H9 (cell line): ENCODE results near the gene CDKN2B. TPM values are rescaled to one million over a fixed set of nuclear protein-coding genes. Genes with fewer than 3 reads are reported as not detected.

Experiments used
- DNase-seq: peaks from one replicate; pipeline ENCODE4 v3.0.0-alpha.2; 2017
- H2AFZ ChIP-seq: one replicate; pipeline ENCODE4 v1.6.1; 2013; ENCODE audit warnings: mild to moderate bottlenecking, low read length, control low read depth, moderate library complexity
- H2AK5ac ChIP-seq: 2 replicates; pipeline ENCODE4 v1.6.1; 2013; ENCODE audit warnings: low read length, control low read depth, mixed read lengths; ENCODE audit not compliant: insufficient read length
- H2BK120ac ChIP-seq: one replicate; pipeline ENCODE4 v1.6.1; 2013; ENCODE audit warnings: low read depth, mild to moderate bottlenecking, low read length, control low read depth, inconsistent platforms; ENCODE audit not compliant: poor library complexity, severe bottlenecking
- H2BK12ac ChIP-seq: 2 replicates; pipeline ENCODE4 v1.6.1; 2013; ENCODE audit warnings: low read length, control low read depth, mixed read lengths, low read depth; ENCODE audit not compliant: insufficient read length
- H2BK15ac ChIP-seq: 2 replicates; pipeline ENCODE4 v1.6.1; 2013; ENCODE audit warnings: low read depth, low read length, control low read depth
- H2BK20ac ChIP-seq: one replicate; pipeline ENCODE4 v1.6.1; 2013; ENCODE audit warnings: low read depth, mild to moderate bottlenecking, low read length, control low read depth, inconsistent platforms; ENCODE audit not compliant: poor library complexity, severe bottlenecking
- H2BK5ac ChIP-seq: 2 replicates; pipeline ENCODE4 v1.6.1; 2013; ENCODE audit warnings: low read length, control low read depth, mixed read lengths; ENCODE audit not compliant: insufficient read length
- H3K14ac ChIP-seq: 2 replicates; pipeline ENCODE4 v1.6.1; 2013; ENCODE audit warnings: low read length, control low read depth; ENCODE audit not compliant: insufficient read depth
- H3K18ac ChIP-seq: 2 replicates; pipeline ENCODE4 v1.6.1; 2013; ENCODE audit warnings: low read depth, mild to moderate bottlenecking, mixed read lengths, low read length, control low read depth; ENCODE audit not compliant: insufficient read length
- H3K23ac ChIP-seq: 2 replicates; pipeline ENCODE4 v1.6.1; 2013; ENCODE audit warnings: low read length, control low read depth, mixed read lengths, low read depth; ENCODE audit not compliant: insufficient read length
- H3K23me2 ChIP-seq: 2 replicates; pipeline ENCODE4 v1.6.1; 2013; ENCODE audit warnings: low read depth, mild to moderate bottlenecking, mixed read lengths, low read length, control low read depth; ENCODE audit not compliant: insufficient read length, poor library complexity, severe bottlenecking
- H3K27ac ChIP-seq: 2 replicates; pipeline ENCODE4 v1.5.1; 2013; ENCODE audit warnings: low read length, control low read depth, mixed read lengths, low read depth; ENCODE audit not compliant: insufficient read length
- H3K27me3 ChIP-seq: 2 replicates; pipeline ENCODE4 v1.6.1; 2013; ENCODE audit warnings: low read length, control low read depth, inconsistent platforms; ENCODE audit not compliant: insufficient read depth
- H3K4ac ChIP-seq: 2 replicates; pipeline ENCODE4 v1.6.1; 2013; ENCODE audit warnings: low read depth, mild to moderate bottlenecking, control low read depth, inconsistent platforms, low read length, moderate library complexity
- H3K4me1 ChIP-seq: 2 replicates; pipeline ENCODE4 v1.6.1; 2013; ENCODE audit warnings: low read length, control low read depth, inconsistent platforms; ENCODE audit not compliant: insufficient read depth
- H3K4me2 ChIP-seq: 2 replicates; pipeline ENCODE4 v1.6.1; 2013; ENCODE audit warnings: low read length, control low read depth, mixed read lengths; ENCODE audit not compliant: insufficient read length, insufficient read depth
- H3K56ac ChIP-seq: 2 replicates; pipeline ENCODE4 v1.6.1; 2013; ENCODE audit warnings: low read depth, mild to moderate bottlenecking, mixed read lengths, low read length, control low read depth; ENCODE audit not compliant: insufficient read length
- H3K79me1 ChIP-seq: 2 replicates; pipeline ENCODE4 v1.6.1; 2013; ENCODE audit warnings: low read depth, mild to moderate bottlenecking, moderate library complexity, low read length, control low read depth, inconsistent platforms; ENCODE audit not compliant: insufficient read depth, poor library complexity, severe bottlenecking
- H3K79me2 ChIP-seq: 2 replicates; pipeline ENCODE4 v1.6.1; 2013; ENCODE audit warnings: low read length, control low read depth, inconsistent platforms; ENCODE audit not compliant: insufficient read depth
- H3K9ac ChIP-seq: 2 replicates; pipeline ENCODE4 v1.6.1; 2013; ENCODE audit warnings: low read length, control low read depth, mixed read lengths; ENCODE audit not compliant: insufficient read length; ENCODE audit errors: extremely low read depth
- H3K9me3 ChIP-seq: one replicate; pipeline ENCODE4 v1.6.1; 2013; ENCODE audit warnings: low read depth, low read length, inconsistent platforms; ENCODE audit not compliant: control insufficient read depth
- H3T11ph ChIP-seq: one replicate; pipeline ENCODE4 v1.6.1; 2013; ENCODE audit warnings: mild to moderate bottlenecking, low read length, control low read depth, inconsistent platforms
- H4K20me1 ChIP-seq: one replicate; pipeline ENCODE4 v1.6.1; 2013; ENCODE audit not compliant: control insufficient read depth, insufficient read length, insufficient read depth
- H4K5ac ChIP-seq: 2 replicates; pipeline ENCODE4 v1.6.1; 2013; ENCODE audit warnings: low read depth, mild to moderate bottlenecking, mixed read lengths, low read length, control low read depth; ENCODE audit not compliant: insufficient read length
- H4K8ac ChIP-seq: replicated peaks from 2 replicates; pipeline ENCODE4 v1.6.1; 2013; ENCODE audit warnings: low read length, control low read depth, mixed read lengths, low read depth; ENCODE audit not compliant: insufficient read length
- H4K91ac ChIP-seq: 2 replicates; pipeline ENCODE4 v1.6.1; 2013; ENCODE audit warnings: low read depth, mild to moderate bottlenecking, moderate library complexity, mixed read lengths, low read length, control low read depth; ENCODE audit not compliant: insufficient read length
- H3K27ac Mint-ChIP-seq, 3 experiments: 2 replicates in 2 of 3; 3 replicates in 1 of 3; pipeline ENCODE4 v1.8.0; 2020 to 2021; ENCODE audit warnings: mixed read lengths in 3 of 3, mild to moderate bottlenecking in 1 of 3, moderate library complexity in 1 of 3
- H3K27me3 Mint-ChIP-seq: 2 replicates; pipeline ENCODE4 v1.8.0; 2021; ENCODE audit warnings: low read depth, mild to moderate bottlenecking, moderate library complexity, mixed read lengths
- H3K36me3 Mint-ChIP-seq, 3 experiments: 2 replicates in 2 of 3; 3 replicates in 1 of 3; pipeline ENCODE4 v1.8.0; 2020 to 2021; ENCODE audit warnings: low read depth in 3 of 3, mixed read lengths in 3 of 3; ENCODE audit not compliant: insufficient read depth in 1 of 3
- H3K4me1 Mint-ChIP-seq, 2 experiments: 2 replicates each; pipeline ENCODE4 v1.8.0; 2020; ENCODE audit warnings: mixed read lengths in 2 of 2
- H3K4me3 Mint-ChIP-seq, 2 experiments: 2 replicates in 1 of 2; 3 replicates in 1 of 2; pipeline ENCODE4 v1.8.0; 2020 to 2021; ENCODE audit warnings: mild to moderate bottlenecking in 2 of 2, mixed read lengths in 2 of 2, moderate library complexity in 1 of 2
- H3K9me3 Mint-ChIP-seq, 2 experiments: 2 replicates in 1 of 2; 3 replicates in 1 of 2; pipeline ENCODE4 v1.8.0; 2020; ENCODE audit warnings: mild to moderate bottlenecking in 2 of 2, mixed read lengths in 2 of 2, moderate library complexity in 1 of 2
- WGBS: extraction: QIAGEN DNeasy Blood & Tissue Kit; methylation state at CpG from one replicate; pipeline ENCODE4 v1.1.7; 2013; ENCODE audit warnings: missing lambda C conversion rate, low lambda C conversion rate, mixed read lengths; ENCODE audit not compliant: insufficient read length; ENCODE audit errors: extremely low coverage; 5-methylcytosine and 5-hydroxymethylcytosine counted together
- total RNA-seq: library from RNA; stranded (reverse); gene quantifications from 2 replicates; pipeline ENCODE4 v1.2.1, GENCODE V29; 2021
- TF ChIP-seq, protein P1 (sequence below): fragments of 200-600 bp; sonication (generic); conservative IDR thresholded peaks from 3 replicates; pipeline ENCODE4 v1.8.0; 2021; ENCODE audit warnings: antibody characterized with exemption, mild to moderate bottlenecking

The CDKN2B gene
- total RNA-seq, 1 experiment from 2014 or later, result 0.13 TPM

DNA sequence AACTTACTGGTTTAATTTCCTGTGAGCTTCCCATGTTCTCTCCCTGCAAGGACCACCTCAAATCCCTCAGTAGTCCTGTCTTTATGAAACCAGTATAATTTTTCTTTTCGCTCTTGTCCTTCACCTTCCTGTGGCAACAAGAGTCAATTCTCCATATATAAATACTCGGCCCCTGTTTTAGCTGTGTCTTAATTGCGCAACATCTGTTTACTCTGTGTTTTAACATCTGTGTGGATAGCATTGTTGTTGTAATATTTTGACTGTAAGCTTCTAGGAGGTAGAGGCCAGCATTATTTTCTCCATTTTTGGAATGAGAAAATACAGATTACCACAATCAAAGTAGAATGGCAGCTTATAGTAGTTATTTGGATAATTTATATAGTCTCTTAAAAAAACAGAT, 30.2 kb upstream of the CDKN2B start:
- Histone ChIP-seq H4K20me1 (no peaks in the 10 kb centered on the region), H3K27me3 (no peaks in the 10 kb centered on the region), H3K18ac (no peak overlapping the region), H4K91ac (no peak overlapping the region), H2AK5ac (no peak overlapping the region), H3K9ac (no peak overlapping the region), H2BK20ac (no peak overlapping the region), H4K8ac (no peak overlapping the region), H2BK12ac (no peak overlapping the region), H3K14ac (no peak overlapping the region), H2BK120ac (no peak overlapping the region), H3K23ac (no peak overlapping the region), H2BK15ac (no peak overlapping the region), H3K9me3 (no peaks in the 10 kb centered on the region), H3K79me2 (no peaks in the 10 kb centered on the region), H4K5ac (no peak overlapping the region), H3K79me1 (no peaks in the 10 kb centered on the region), H2AFZ (no peak overlapping the region), H3K4me1 (no peaks in the 10 kb centered on the region; the same call in 1 of the 2 replicates), H3K27ac (no peak overlapping the region), H3T11ph (no peak overlapping the region), H3K4ac (no peak overlapping the region), H3K4me2 (no peak overlapping the region), H3K23me2 (no peaks in the 10 kb centered on the region), H2BK5ac (no peak overlapping the region), H3K56ac (no peak overlapping the region)
- WGBS, result no CpG with 5 or more reads among the region's 3 CpGs
- Mint-ChIP-seq H3K4me3 (no peak overlapping the region), H3K27me3 (no peaks in the 10 kb centered on the region), H3K27ac (no peak overlapping the region), H3K36me3 (no peaks in the 10 kb centered on the region), H3K4me1 (0 out of 4 replicates have a peak, but pooled peaks cover 0 to 4% of the 10 kb centered on the region in 2 experiments), H3K9me3 (no peaks in the 10 kb centered on the region)
- TF ChIP-seq, protein P1, sequence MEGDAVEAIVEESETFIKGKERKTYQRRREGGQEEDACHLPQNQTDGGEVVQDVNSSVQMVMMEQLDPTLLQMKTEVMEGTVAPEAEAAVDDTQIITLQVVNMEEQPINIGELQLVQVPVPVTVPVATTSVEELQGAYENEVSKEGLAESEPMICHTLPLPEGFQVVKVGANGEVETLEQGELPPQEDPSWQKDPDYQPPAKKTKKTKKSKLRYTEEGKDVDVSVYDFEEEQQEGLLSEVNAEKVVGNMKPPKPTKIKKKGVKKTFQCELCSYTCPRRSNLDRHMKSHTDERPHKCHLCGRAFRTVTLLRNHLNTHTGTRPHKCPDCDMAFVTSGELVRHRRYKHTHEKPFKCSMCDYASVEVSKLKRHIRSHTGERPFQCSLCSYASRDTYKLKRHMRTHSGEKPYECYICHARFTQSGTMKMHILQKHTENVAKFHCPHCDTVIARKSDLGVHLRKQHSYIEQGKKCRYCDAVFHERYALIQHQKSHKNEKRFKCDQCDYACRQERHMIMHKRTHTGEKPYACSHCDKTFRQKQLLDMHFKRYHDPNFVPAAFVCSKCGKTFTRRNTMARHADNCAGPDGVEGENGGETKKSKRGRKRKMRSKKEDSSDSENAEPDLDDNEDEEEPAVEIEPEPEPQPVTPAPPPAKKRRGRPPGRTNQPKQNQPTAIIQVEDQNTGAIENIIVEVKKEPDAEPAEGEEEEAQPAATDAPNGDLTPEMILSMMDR, result no peak
- no peak for DNase-seq
